GM15510 (cell line): ENCODE measurements around the gene ANKRD63.

Experiments
- POLR2A ChIP-seq: IDR thresholded peaks from 3 replicates; pipeline ENCODE4 v1.6.1; 2011; ENCODE audit warnings: borderline replicate concordance; ENCODE audit not compliant: insufficient read length; ENCODE audit errors: extremely low read depth

ANKRD63 gene

DNA sequence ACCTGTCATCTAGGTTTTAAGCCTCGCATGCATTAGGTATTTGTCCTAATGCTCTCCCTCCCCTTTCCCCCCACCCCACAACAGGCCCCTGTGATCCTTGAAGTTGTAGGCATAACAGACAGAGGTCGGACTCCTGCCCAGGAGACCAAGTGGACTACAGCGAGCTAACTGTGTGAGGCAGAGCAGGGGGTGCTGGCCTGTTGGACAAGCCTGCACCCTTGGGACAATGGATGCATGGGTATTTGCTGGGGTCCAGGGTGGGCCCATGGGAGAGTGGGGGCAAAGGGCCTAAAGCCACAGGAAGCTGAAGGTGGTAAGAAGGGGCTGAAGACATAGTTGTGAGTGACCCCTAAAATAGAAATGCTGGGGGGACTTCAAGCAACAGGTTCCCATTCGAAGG is 22.4 kb upstream of the ANKRD63 start:
- no peak for TF ChIP-seq POLR2A

GRCh38 chr15:40303576-40303975 is 20.7 kb upstream of the ANKRD63 start:
- TF ChIP-seq POLR2A, result no peak

GRCh38 chr15:40302981-40303380 is 20.1 kb upstream of the ANKRD63 start:
- no peak for TF ChIP-seq POLR2A

GRCh38 chr15:40302288-40302886 is 19.5 kb upstream of the ANKRD63 start:
- TF ChIP-seq POLR2A, result no peak

- no peak for TF ChIP-seq POLR2A
These were observed 18.8 kb upstream of the ANKRD63 start for GRCh38 chr15:40301467-40302179.

DNA sequence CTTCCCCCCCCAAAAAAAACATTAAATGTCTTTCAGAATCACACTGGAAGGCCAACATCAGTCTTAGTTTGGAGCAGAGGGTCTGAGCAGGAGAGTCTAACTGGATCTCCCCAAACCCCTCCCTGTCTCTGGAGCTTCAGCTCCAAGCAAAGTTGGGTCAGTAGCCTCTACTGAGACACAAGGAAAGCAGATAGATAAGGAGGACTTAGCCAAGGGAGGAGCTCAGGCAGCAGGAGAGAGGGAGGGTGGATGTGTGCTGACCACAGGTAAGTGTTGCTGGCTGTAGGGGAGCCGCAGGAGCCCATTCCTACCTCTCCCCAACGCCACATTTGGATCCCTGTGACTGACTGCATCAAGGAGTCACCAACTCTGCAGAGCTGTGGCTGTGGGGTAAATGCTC is 17.9 kb upstream of the ANKRD63 start:
- no peak for TF ChIP-seq POLR2A

GRCh38 chr15:40300367-40300766 is 17.5 kb upstream of the ANKRD63 start:
- no peak for TF ChIP-seq POLR2A

DNA sequence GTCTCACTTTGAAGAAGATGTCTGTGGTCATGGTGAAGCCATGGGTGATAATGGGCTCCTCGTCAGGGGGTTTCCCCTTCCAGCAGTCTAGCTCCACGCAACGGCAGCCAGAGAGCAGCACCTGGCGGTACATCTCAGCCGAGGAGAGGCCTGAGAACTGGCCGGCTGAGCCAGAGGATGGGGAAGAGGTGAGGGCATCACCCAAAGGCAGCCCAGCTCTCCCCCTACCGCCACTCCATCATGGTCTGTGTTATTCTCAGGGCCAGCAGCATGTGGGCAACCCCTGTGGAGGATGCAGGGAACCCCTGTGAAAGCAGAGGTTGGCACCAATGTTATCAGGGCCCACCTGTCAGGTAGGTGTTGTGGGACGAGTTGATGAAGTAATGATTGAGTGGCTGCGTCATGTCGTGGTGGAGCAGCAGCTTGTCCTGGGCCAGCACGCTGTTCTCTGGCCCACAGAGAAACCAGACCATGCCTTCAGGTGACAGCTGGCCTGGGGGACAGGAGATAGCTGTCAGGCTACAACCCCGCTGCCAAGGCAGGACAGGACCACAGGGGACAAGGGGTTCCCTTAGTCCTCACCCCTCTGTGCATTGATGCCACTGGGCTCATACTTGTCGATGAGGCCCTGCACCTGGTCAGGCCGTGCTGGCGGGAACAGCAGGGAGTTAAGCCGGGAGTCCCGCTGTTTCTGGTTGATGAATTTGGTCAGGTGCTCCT is 15.5 kb upstream of the ANKRD63 start:
- no peak for TF ChIP-seq POLR2A

- no peak for TF ChIP-seq POLR2A
These were observed 14.5 kb upstream of the ANKRD63 start for GRCh38 chr15:40297356-40297755.

- no peak for TF ChIP-seq POLR2A
These were observed 13.8 kb upstream of the ANKRD63 start for GRCh38 chr15:40296561-40297230.

DNA sequence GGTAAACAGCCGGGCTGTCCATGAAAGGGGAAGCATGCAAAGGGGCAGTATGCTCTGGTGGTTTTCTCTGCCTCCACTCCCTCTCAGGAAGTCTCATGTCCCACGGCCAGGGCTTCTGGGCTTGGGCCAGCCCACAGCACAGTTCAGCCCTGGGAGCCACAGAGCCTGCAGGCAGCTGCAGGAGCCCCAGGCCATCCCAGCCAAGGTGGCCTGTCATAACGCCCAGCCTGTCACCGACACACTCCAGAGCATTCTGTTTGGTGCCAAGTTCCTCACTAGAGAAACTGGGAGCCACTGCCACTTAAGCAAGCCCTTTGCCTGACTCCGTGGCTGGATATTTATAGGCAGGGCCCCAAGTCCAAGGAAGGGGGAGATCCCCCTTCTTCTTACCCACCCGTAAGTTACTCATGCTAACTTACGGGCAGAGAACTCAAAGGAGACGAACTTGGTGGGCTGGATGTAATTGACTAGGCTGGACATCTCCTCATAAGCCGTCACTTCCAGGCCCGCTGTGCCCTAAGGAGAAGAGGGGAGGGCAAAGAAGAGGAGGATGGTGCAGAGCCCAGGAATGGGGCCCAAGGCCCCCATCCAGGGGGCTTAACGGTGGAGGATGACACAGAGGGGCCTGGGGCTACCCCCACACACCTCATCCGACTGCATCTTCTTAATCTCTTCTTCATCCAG is 13.2 kb upstream of the ANKRD63 start:
- no peak for TF ChIP-seq POLR2A

GRCh38 chr15:40295297-40295696 is 12.4 kb upstream of the ANKRD63 start:
- TF ChIP-seq POLR2A, result no peak

DNA sequence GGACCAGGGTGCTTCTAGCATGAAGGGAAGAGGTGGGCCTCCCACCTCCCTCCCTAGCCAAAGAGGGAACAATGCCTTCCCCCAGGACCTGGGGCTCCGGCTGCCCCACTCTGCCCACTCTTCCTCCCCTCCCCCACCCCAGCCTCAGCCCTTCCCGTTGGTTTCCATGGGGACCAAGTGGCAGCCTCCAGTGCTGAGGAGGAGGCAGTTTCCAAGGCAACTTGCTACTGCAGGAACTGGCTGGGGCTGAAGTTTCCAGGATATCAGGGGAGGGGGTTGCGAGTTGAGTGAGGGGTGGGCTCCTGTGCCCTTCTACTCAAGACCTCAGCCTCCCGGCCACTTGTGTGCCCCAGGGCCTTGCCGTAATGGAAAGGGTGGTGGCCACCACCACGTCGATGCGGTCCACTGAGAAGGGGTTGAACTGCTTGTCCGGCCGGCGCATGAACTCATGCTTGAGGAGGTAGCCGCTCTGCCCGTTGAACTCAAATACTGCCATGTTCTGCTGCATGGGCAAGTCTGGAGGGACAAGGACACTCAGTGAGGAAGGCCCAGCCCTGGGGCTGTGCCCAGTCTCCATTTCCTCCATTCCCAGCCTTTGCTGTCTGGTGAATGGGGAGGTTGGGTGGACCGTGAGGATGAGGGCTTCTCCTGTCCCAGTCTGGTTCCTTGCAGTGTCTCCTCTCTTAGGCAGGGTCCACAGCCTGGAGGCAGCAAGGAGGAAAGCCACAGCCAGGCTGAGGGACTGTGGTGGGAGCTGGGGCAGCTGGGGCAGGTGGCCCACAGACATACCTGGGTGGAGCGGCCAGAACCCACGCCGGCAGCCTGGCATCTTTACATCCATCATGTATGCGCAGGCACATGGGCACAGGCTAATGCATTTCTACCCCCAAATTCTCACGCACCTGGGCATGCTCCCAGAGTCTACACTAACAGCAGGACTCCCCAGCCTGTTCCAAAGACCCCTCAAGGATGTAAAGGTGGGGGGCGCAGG is 11.3 kb upstream of the ANKRD63 start:
- no peak for TF ChIP-seq POLR2A
